Measurements from ENCODE around the gene UBE2J2.

GRCh38 chr1:1255078-1255477, 18.6 kb downstream of the UBE2J2 start:
- no peak for TF ChIP-seq EZH2 (IDR thresholded peaks at IDR 0.05; ENCODE audit: insufficient read depth, poor library complexity, severe bottlenecking)
- TF ChIP-seq EZH2phosphoT487 (IDR thresholded peaks at IDR 0.05; ENCODE audit: insufficient read depth, low read depth): no peak
